SK-MEL-5 (cell line): ENCODE data around the gene CACNB4. TPM values are rescaled to one million over a fixed set of nuclear protein-coding genes. Genes with fewer than 3 reads are reported as not detected.
"Not testable (repeated sequence)": the region's sequence is repeated elsewhere in the genome, so short reads cannot be mapped to it uniquely, and the experiment has no call there.

Experiments
- DNase-seq: peaks from one replicate; pipeline ENCODE4 v3.0.0-alpha.2; 2016; ENCODE audit warnings: low read depth, low spot score
- in situ Hi-C: cut with HindIII; loops from 2 replicates; pipeline ENCODE4 v1.10.0; 2016; ENCODE audit warnings: low sequenced_read_pairs, high pct_unique_total_duplicates, low pct_unique_long_range_greater_than_20kb
- total RNA-seq: library from RNA; depleted of rRNA; stranded (reverse); fragments of >200 nt; shearing (Covaris generic); gene quantifications from 2 replicates; pipeline ENCODE4 v1.2.3, GENCODE V29; 2014

CACNB4 gene
- total RNA-seq, 1 experiment from 2014 or later = 0.29 TPM

DNA sequence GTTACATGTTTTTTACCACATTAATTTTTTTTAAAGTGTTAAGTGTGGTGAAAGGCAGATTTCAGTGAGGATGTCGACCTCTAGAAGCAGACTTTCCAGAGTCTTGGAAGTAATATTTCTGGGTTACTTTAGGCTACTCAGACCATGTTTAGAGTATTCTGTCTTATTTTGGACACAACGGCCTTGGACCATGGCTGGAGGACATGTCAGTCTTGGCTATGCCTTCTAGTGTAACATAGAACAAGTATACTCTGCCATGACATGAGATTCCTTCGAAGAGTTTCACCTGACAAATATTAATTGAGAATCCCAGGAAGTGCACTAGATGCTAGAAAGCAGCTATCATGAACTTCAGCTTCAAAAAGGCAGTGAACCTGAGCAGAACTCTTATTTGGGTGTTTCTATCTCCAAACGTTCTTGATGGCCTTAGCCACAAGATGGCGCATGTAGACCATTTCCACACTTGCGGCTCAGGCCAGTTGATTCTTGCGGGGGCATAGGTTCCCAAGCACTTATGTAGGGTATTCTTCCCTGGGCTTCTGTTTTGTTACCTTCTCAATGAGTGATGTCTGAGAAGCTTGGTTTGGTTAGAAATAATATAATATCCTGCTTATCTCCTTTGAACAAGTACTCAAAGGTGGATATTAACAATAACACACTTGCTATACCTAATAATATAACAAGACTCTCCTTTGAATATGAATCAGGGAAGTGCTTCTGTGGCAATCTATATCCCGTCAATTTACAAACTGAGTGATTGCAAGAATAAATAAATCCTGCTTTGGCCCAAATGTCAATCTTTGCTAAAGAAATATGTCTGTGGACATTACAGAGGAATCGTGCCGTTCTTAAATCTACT, 62.0 kb downstream of the CACNB4 start:
- DNase-seq = peak; percentile 80
- in situ Hi-C loops = no loop called here

DNA sequence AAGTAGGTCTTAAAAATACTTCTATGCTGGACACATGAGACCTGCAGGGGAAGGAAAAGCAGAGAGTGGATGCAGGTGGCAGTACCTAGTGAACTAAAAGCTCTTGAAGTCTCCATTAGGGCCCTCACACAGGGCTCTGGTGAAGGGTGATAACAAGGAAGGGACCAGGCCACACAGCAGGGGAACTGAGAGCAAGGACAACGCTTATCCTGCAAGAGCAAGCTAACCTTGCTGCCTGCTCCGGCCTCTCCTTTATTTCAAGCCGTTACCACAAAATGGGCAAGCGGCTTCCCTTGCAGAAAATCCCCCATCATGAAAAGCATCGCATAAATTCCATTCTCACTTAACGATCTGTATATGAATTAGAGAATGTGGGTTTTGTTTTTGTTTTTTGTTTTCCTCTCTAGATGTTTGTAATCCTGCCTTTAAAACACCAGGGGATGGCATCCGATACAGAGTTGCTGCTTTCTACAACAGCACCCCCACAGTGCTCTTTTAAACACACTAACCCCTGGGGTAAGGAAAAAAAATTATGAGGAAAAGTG, 64.5 kb downstream of the CACNB4 start:
- in situ Hi-C loops = no loop called here
- no peak for DNase-seq

DNA sequence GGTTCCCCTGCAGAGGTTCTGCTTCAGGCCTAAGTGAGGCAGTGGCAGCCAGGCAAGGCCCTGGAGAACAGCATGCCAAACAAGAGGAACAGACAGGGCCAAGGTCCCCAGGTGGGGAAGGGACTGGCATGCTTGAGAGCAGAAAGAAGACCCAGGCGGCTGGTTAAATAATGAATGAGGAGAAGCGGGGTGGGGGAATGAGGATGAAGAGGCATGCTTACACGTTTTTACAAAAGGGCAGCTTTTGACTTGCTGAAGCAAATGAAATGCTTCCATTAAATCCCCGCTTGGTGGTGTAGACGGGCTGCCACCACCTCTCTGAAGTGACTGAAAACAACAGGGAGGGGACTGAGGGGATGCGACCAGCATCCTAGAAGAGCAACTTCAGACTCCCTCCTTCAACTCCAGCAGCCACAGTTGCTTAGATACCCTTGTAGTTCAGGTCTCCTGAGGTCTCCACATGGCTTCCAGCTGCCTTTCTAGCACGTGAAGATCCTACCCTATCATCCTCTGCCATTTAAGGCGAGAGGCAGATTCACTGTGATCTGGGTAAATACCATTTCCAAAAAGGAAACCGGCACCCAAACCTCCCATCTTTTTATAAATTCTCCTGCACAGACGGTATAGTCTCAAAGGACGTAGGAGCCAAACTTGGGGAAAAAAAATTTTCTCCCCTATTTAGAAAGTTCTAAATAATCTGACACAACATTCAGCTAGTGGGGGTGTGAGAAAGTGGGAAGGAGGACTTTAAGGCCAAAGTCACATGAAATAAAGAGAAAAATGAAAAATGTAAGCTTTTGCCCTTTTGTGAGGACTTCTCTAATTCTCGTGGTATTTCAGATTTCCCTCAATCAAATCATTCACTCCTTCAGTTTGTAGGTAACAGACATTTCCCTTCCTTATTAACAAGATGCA, 65.6 kb downstream of the CACNB4 start:
- in situ Hi-C loops = no loop called here
- DNase-seq = no peak

DNA sequence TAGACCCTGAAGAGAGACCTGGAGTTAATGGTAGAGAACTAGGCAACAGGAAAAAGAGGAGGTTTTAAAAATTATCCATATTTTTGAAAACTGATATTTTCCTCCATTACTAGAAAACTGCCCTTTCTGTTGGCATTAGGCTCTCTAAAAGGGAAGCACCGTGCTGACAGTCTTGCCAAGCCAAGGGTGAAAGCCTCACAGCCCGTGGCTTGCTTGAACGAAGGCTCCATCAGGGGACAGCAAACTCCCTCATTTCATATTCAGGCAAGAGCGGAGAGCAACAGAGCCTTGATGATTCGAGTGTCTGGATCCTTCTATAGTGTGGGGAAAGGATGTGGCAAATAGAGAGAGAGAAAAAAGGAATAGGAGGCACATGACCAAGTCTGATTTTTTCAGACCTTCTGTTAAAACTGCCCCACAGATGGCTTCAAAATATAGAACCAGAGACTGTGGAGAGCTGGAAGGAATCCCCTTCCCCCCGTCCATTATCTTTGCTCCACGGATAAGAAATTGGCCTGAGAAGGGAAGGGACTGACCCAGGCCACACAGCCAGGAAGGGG, 67.0 kb downstream of the CACNB4 start:
- in situ Hi-C loops = no loop called here
- no peak for DNase-seq

DNA sequence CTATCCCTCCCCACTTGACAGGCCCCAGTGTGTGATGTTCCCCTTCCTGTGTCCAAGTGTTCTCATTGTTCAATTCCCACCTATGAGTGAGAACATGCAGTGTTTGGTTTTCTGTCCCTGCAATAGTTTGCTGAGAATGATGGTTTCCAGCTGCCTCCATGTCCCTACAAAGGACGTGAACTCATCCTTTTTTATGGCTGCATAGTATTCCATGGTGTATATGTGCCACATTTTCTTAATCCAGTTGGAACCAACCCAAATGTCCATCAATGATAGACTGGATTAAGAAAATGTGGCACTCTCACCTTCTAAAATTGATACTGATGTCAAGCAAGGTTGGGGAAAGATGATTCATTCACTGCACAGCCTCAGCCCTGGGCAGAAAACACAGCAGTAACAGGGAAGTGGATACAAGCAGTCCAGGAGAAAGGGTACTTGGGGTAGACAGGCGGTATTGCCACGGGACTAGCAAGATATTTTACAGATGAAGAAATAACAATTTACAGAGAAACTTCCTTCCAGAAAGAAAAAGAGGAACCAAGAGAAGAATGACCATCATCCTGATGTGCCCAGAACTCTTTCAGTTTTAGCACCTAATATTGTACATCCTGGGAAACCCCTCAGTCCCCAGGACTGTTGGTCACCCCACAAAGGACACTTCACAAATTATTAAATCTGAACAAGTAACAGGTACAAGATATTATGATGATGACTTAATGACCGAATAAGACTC, 68.1 kb downstream of the CACNB4 start:
- DNase-seq, in situ Hi-C loops: not testable (repeated sequence)

DNA sequence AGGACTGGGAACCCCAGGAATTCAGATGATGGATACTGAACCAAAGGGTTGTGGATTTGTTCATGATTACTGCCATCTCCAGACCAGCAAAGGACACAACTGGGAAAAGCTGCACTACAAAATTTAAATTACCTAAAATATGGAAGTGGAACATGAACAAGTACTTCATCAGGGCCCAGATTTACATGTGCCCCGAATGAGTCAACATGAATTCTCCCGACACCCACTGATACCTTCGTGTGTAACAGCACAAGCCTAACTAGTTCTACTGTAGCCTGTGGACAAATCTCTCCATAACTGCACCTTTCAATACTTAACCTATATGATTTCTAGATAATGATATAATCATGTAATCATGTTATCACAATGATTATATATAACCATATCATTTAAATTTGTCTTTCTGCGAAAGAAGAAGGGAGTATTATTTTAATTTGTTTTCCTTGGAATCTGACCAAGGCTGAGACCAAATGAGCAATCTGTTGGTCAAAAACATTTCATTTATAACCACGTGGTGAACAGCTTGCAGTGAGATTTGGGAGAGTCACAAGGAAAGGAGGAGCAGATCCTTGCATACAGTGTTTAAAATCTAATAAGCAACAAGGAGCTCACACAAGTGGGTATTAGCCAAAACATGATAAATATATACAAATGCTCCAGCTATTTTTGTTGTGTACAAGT, 70.5 kb downstream of the CACNB4 start:
- no peak for DNase-seq
- in situ Hi-C loops = no loop called here

DNA sequence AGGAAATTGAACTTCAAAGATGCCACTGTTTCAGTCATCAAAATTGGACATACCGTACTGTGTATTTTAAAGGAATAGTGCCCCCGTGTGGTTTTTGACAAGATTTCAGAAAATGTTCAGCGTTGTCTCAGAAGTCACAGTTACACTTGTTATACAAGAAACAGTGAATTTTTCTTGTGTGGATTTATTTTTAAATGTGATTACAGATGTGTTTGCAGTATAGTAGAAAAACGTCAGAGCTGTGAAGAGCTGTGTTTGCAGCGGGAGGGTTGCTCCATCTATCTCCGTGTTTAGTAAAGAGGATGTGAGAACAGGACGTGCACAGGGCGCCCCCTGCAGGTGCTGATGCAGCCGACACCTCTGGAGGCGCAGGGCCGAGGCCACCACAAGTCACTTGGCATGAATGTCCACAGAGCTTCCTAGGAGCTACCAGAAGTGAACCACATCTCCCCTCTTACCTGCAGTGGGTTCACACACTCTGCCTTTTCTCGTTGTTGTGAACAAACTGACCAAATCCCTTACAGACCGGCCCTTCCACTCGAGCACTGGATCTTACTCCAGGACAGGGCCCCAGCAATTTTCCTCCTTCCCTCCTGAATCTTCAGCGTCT, 73.1 kb downstream of the CACNB4 start:
- in situ Hi-C loops = no loop called here

DNA sequence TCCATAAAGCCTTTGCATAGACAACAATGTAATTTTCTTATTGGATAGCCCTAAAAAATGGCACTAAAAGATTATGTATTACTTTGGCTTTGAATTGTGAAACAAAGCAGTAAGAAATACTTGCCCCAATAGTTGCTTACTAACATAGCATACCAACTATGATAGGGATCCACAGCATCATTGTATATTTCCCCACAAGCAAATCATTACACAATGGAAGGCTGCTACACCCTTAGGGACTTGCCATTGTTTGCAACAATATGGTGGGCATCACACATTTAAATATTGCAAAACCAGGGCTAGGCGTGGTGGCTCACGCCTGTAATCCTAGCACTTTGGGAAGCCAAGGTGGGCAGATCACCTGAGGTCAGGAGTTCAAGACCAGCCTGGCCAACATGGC, 74.4 kb downstream of the CACNB4 start:
- no peak for DNase-seq
- in situ Hi-C loops = no loop called here

More for the DNA sequence above, 73.1 kb downstream of the CACNB4 start:
- peak; percentile 79 for DNase-seq

DNA sequence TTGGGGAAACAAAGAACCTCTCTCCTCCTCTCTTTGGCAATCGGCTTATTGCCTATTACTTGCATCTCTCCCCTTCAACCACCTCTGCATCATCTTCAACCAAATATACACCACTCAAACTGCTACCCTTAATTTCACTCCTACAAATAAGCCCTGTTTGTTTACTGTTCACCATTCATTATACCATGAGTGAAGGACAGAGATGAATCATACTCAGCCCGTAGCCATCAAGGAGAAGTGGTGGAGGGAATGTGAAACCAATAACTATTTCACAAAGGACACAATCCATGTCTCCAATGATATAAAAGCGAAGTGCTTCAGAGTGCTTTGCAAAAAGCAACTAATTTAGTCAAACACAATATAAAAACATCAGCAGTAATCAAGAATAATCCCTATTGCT, 76.8 kb downstream of the CACNB4 start:
- in situ Hi-C loops = no loop called here

DNA sequence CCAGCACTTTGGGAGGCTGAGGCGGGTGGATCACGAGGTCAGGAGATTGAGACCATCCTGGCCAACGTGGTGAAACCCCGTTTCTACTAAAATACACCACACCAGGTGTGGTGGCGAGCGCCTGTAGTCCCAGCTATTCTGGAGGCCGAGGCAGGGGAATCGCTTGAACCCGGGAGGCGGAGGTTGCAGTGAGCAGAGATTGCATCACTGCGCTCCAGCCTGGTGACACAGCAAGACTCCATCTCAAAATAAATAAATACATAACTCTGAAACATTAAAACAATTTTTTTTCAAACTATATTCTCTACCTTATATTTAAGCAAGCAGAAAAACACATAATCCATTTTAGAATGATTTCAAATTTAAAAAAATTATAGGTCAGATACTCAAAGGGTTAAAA, 77.8 kb downstream of the CACNB4 start:
- in situ Hi-C loops, DNase-seq: not testable (repeated sequence)

More for the DNA sequence above, 76.8 kb downstream of the CACNB4 start:
- DNase-seq = no peak

DNA sequence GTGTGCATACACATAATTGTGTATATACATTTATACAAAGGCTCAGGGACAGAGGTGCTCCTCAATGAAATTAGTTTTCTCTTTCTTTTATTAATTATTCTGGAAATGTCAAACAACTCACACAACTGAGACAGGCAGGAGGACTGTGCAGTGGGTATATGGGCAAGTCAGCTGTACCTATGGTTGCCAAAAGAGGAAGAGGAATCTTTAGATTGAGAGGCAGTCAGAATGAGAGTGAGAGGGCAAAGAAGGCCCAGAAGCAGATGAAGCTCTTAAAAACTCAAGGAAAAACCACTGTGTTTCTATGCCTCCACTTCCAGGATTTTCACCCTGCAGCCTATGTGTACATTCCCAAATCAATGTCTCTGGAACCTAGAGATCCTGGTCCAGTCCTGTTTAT, 79.1 kb downstream of the CACNB4 start:
- in situ Hi-C loops = no loop called here
- no peak for DNase-seq

DNA sequence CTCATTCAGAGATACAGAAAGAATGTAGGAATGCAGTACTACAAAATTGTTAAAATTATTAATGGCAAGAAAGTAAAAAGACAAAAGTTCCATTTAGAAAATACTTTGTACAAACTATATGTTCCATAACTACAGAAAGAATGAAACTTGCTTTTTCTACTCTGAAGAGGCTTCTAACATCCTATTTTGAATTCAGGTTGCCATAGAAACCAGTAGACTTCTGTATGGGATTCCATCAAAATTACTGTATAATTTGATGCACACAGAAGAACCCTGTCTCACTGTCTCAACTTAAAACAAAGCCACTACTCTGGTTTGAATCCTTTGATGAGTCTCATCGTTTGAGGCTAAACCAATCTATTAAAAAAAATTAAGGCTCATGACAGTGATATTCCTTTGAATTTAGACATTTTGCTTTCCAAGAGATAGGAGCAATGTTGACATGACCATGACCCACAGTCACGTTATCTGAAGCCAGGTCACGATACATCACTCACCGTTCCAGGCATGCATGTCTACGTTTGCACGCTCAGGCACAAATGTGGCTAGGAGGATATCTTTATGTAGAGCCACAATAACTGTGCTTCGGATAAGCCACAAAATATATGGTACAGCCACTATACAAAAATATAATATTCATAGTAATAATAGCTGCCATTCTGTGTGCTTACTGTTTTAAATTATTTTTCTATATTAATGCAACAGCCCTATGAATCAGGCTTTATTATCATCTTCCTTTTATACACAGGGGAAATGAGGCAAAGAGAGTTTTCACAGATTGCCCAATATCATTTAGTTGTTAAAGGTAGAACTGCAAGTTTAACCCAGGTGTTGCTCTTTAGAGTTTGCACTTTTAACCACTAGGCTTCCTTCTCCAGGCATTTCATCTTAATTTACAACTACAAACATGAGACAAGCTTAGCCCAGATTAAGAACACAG, 82.4 kb downstream of the CACNB4 start:
- DNase-seq = no peak
- in situ Hi-C loops = no loop called here

DNA sequence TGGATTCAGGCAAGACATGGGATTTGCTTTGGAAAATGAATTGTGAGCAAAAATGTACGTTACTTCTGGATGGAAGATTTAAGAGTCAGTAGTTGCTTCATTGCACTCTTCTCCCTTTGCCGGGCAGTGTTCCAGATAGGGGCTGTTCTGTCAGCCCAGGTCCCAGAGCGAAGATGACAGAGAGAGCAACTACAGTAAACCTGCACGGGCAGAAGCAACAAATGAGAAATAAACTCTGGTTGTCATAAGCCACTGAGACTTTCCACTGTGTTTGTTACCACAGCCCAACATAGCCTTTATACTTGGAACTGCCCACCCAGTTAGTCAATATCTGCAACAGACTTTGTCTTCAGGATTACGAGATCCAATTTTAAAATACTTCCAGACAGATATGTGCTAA, 83.3 kb downstream of the CACNB4 start:
- no peak for DNase-seq
- in situ Hi-C loops = no loop called here

DNA sequence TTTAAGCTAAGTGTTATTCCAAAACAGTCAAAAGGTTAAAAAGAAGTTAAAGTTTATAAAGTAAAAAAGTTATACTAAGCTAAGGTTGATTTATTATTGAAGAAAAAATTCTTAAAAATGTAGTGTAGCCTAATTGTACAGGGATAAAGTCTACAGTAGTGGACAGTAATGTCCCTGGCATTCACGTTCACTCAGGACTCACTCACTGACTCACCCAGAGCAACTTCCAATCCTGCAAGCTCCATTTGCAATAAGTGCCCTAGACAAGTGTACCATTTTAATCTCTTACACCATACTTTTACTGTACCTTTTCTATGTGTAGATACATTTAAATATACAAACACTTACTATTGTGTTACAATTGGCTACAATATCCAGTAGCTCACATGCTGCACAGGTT, 86.1 kb downstream of the CACNB4 start:
- DNase-seq = no peak

DNA sequence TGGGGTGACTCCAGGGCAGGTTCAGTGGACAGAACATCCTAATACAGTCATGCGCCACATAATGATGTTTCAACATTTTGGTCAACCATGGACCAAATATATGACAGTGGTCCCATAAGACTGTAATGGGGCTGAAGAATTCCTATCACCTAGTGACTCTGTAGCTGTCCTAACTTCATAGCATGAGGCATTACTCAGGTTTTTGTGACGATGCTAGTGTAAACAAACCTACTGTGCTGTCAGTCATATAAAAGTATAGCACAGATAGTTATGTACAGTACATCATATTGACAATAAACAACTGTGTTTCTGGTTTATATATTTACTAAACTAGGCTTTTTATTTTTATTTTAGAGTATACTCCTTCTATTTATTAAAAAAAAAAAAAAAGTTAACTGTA, 87.1 kb downstream of the CACNB4 start:
- in situ Hi-C loops = no loop called here
- no peak for DNase-seq

More for the DNA sequence above, 86.1 kb downstream of the CACNB4 start:
- in situ Hi-C loops = no loop called here
